HG02623 (cell line): ENCODE data around the gene NTSR1.
"Not testable (repeated sequence)": the region's sequence is repeated elsewhere in the genome, so short reads cannot be mapped to it uniquely, and the experiment has no call there.

ENCODE experiments used
- ATAC-seq: cut with Tn5 transposase; IDR thresholded peaks from one replicate; pipeline ENCODE4 v1.9.1; 2021; ENCODE audit warnings: moderate library complexity; ENCODE audit not compliant: unreplicated experiment

Gene NTSR1

GRCh38 chr20:62671765-62672164 is 36.9 kb upstream of the NTSR1 start:
- no peak for ATAC-seq

GRCh38 chr20:62674370-62674769 is 34.3 kb upstream of the NTSR1 start:
- ATAC-seq: no peak

- no peak for ATAC-seq
Measured at GRCh38 chr20:62675156-62675876, 33.3 kb upstream of the NTSR1 start.

GRCh38 chr20:62675877-62676260 is 32.8 kb upstream of the NTSR1 start:
- ATAC-seq: no peak

GRCh38 chr20:62676976-62677375 is 31.7 kb upstream of the NTSR1 start:
- ATAC-seq: no peak

- no peak for ATAC-seq
Measured at GRCh38 chr20:62677678-62678077, 31.0 kb upstream of the NTSR1 start.

GRCh38 chr20:62678553-62678952 is 30.1 kb upstream of the NTSR1 start:
- no peak for ATAC-seq

- no peak for ATAC-seq
Measured at GRCh38 chr20:62679978-62680589, 28.6 kb upstream of the NTSR1 start.

- ATAC-seq: no peak
Measured at GRCh38 chr20:62682912-62683517, 25.6 kb upstream of the NTSR1 start.

GRCh38 chr20:62683660-62684322 is 24.8 kb upstream of the NTSR1 start:
- not testable (repeated sequence) for ATAC-seq

- no peak for ATAC-seq
Measured at GRCh38 chr20:62684981-62685380, 23.7 kb upstream of the NTSR1 start.

GRCh38 chr20:62685781-62686555 is 22.7 kb upstream of the NTSR1 start:
- no peak for ATAC-seq

- no peak for ATAC-seq
Measured at GRCh38 chr20:62686869-62687830, 21.5 kb upstream of the NTSR1 start.

GRCh38 chr20:62688083-62688482 is 20.6 kb upstream of the NTSR1 start:
- ATAC-seq: no peak

- no peak for ATAC-seq
Measured at GRCh38 chr20:62688855-62689460, 19.7 kb upstream of the NTSR1 start.

GRCh38 chr20:62689861-62690260 is 18.8 kb upstream of the NTSR1 start:
- no peak for ATAC-seq

GRCh38 chr20:62690261-62690820 is 18.3 kb upstream of the NTSR1 start:
- ATAC-seq: no peak

- ATAC-seq: no peak
Measured at GRCh38 chr20:62691487-62691886, 17.1 kb upstream of the NTSR1 start.

- no peak for ATAC-seq
Measured at GRCh38 chr20:62692176-62692575, 16.5 kb upstream of the NTSR1 start.
